B cell (primary cell): Measurements from ENCODE around the gene ADAM12. TPM values are rescaled to one million over a fixed set of nuclear protein-coding genes. Genes with fewer than 3 reads are reported as not detected.

ENCODE experiments used
- ATAC-seq: fragments of 200-7000 bp; cut with Tn5 transposase; one replicate; pipeline ENCODE4 v1.10.0; 2021; ENCODE audit warnings: low read depth, mild to moderate bottlenecking, moderate number of reproducible peaks, moderate library complexity
- CTCF ChIA-PET: fragments of 350-600 bp; sonication (Branson Sonifier 250); formaldehyde crosslinking; loops from one replicate; lab custom pipeline; 2021; ENCODE audit warnings: antibody characterized with exemption, inconsistent platforms; lab: Charles Lee
- POLR2A ChIA-PET: fragments of 350-600 bp; sonication (Branson Sonifier 250); formaldehyde crosslinking; loops from one replicate; lab custom pipeline; 2021; ENCODE audit warnings: antibody characterized with exemption; lab: Charles Lee
- DNase-seq: peaks from one replicate; pipeline ENCODE4 v3.0.0; 2013
- H2AFZ ChIP-seq: 2 replicates; pipeline ENCODE4 v1.6.1; 2012; ENCODE audit warnings: mild to moderate bottlenecking, low read depth, low read length; ENCODE audit not compliant: insufficient read depth, poor library complexity, severe bottlenecking
- H3K27ac ChIP-seq, 2 donors: 1 replicate in 1 of 2; 2 replicates in 1 of 2; pipeline ENCODE4 v1.5.1; 2012 to 2013; ENCODE audit warnings: low read length in 2 of 2, mild to moderate bottlenecking in 2 of 2, moderate library complexity in 1 of 2
- H3K27me3 ChIP-seq, 4 experiments: fragments of 200-600 bp in 1 of 4; sonication (generic) in 1 of 4; replicated peaks in 1 of 4; 1 replicate in 2 of 4; 2 replicates in 2 of 4; pipeline versions ENCODE4 v1.6.1 to v1.7.0; 2013 to 2016; ENCODE audit warnings: low read length in 3 of 4, mild to moderate bottlenecking in 2 of 4, mixed read lengths in 1 of 4, moderate library complexity in 1 of 4; ENCODE audit not compliant: insufficient read depth in 4 of 4, control insufficient read depth in 3 of 4; ENCODE audit errors: control extremely low read depth in 1 of 4
- H3K36me3 ChIP-seq, 2 experiments: replicated peaks in 1 of 2; 1 replicate in 1 of 2; 2 replicates in 1 of 2; pipeline versions ENCODE4 v1.6.1 to v1.7.1; 2013; ENCODE audit warnings: low read length in 1 of 2; ENCODE audit not compliant: insufficient read depth in 2 of 2, control insufficient read depth in 1 of 2; ENCODE audit errors: control extremely low read depth in 1 of 2, extremely low read depth in 1 of 2
- H3K4me1 ChIP-seq, 2 donors: fragments of 200-600 bp in 1 of 2; sonication (generic) in 1 of 2; 1 replicate in 1 of 2; 2 replicates in 1 of 2; pipeline versions ENCODE4 v1.5.1 to v1.6.1; 2013 to 2017; ENCODE audit warnings: low read length in 2 of 2; ENCODE audit not compliant: control insufficient read depth in 2 of 2, insufficient read depth in 2 of 2
- H3K4me2 ChIP-seq: replicated peaks from 2 replicates; pipeline ENCODE3; 2012; ENCODE audit warnings: mild to moderate bottlenecking, low read depth, low read length; ENCODE audit not compliant: poor library complexity, severe bottlenecking
- H3K4me3 ChIP-seq, 5 experiments: fragments of 200-600 bp in 1 of 5; sonication (generic) in 1 of 5; 1 replicate in 3 of 5; 2 replicates in 2 of 5; pipeline versions ENCODE4 v1.5.1 to v1.7.0; 2011 to 2016; ENCODE audit warnings: low read length in 4 of 5, mild to moderate bottlenecking in 4 of 5, low read depth in 2 of 5, control low read depth in 1 of 5, moderate library complexity in 1 of 5; ENCODE audit not compliant: insufficient read depth in 1 of 5; ENCODE audit errors: control extremely low read depth in 1 of 5, extremely low read depth in 1 of 5
- H3K79me2 ChIP-seq: fragments of 200-600 bp; sonication (generic); one replicate; pipeline ENCODE4 v1.6.0; 2016; ENCODE audit warnings: low read length; ENCODE audit not compliant: control insufficient read depth, insufficient read depth
- H3K9ac ChIP-seq: fragments of 200-600 bp; sonication (generic); 2 replicates; pipeline ENCODE4 v1.6.1; 2017; ENCODE audit warnings: mild to moderate bottlenecking, low read length, moderate library complexity
- H3K9me3 ChIP-seq, 3 donors: one replicate each; pipeline versions ENCODE4 v1.6.1 to v1.7.1; 2013; ENCODE audit warnings: low read length in 2 of 3; ENCODE audit not compliant: control insufficient read depth in 2 of 3, insufficient read depth in 1 of 3; ENCODE audit errors: control extremely low read depth in 1 of 3
- H4K20me1 ChIP-seq: 2 replicates; pipeline ENCODE4 v1.6.0; 2012; ENCODE audit warnings: mild to moderate bottlenecking, low read length; ENCODE audit not compliant: insufficient read depth, control insufficient read depth, poor library complexity, severe bottlenecking
- H3K27ac Mint-ChIP-seq: one replicate; pipeline ENCODE4 v1.8.0; 2021; ENCODE audit warnings: mixed read lengths
- H3K27me3 Mint-ChIP-seq: one replicate; pipeline ENCODE4 v1.8.0; 2021; ENCODE audit warnings: mixed read lengths
- H3K4me1 Mint-ChIP-seq: one replicate; pipeline ENCODE4 v1.8.0; 2021; ENCODE audit warnings: mixed read lengths
- H3K4me3 Mint-ChIP-seq: one replicate; pipeline ENCODE4 v1.8.0; 2021; ENCODE audit warnings: mixed read lengths
- H3K9me3 Mint-ChIP-seq: one replicate; pipeline ENCODE4 v1.8.0; 2022; ENCODE audit warnings: mixed read lengths; ENCODE audit not compliant: insufficient read depth
- EZH2 ChIP-seq: IDR thresholded peaks from 2 replicates; pipeline ENCODE4 v1.6.1; 2012; ENCODE audit warnings: borderline replicate concordance, low read depth, mild to moderate bottlenecking, moderate library complexity, low read length; ENCODE audit not compliant: insufficient read depth, poor library complexity, severe bottlenecking
- WGBS: methylation state at CpG from one replicate; pipeline ENCODE4 v1.1.5; 2013; ENCODE audit warnings: missing lambda C conversion rate; ENCODE audit not compliant: insufficient coverage; 5-methylcytosine and 5-hydroxymethylcytosine counted together
- intact Hi-C: fragments of 100-400 bp; cut with micrococcal nuclease; formaldehyde crosslinking; loops from one replicate; pipeline ENCODE4 v1.10.0; 2022
- polyA plus RNA-seq: library from polyadenylated mRNA; depleted of rRNA; stranded (reverse); fragments of >200 nt; gene quantifications from 2 replicates; pipeline ENCODE4 v1.2.3, GENCODE V29; 2012
- total RNA-seq, 2 donors: library from RNA; stranded (reverse); fragments of 120-200 nt in 1 of 2; gene quantifications; 1 replicate in 1 of 2; 2 replicates in 1 of 2; pipeline versions ENCODE4 v1.2.3 to v1.2.4, GENCODE V29; 2013 to 2022
- TF ChIP-seq, protein P1 (sequence below): fragments of 200-600 bp; IDR thresholded peaks from one replicate; pipeline ENCODE4 v1.8.0; 2022; ENCODE audit warnings: antibody characterized with exemption, mild to moderate bottlenecking

ADAM12 gene
- total and polyA plus RNA-seq, 2 donors (not counting 1 experiment from before 2014, with no cell fraction given), result 0.01 to 0.22 TPM

- no peak for TF ChIP-seq EZH2
- TF ChIP-seq, protein P1, sequence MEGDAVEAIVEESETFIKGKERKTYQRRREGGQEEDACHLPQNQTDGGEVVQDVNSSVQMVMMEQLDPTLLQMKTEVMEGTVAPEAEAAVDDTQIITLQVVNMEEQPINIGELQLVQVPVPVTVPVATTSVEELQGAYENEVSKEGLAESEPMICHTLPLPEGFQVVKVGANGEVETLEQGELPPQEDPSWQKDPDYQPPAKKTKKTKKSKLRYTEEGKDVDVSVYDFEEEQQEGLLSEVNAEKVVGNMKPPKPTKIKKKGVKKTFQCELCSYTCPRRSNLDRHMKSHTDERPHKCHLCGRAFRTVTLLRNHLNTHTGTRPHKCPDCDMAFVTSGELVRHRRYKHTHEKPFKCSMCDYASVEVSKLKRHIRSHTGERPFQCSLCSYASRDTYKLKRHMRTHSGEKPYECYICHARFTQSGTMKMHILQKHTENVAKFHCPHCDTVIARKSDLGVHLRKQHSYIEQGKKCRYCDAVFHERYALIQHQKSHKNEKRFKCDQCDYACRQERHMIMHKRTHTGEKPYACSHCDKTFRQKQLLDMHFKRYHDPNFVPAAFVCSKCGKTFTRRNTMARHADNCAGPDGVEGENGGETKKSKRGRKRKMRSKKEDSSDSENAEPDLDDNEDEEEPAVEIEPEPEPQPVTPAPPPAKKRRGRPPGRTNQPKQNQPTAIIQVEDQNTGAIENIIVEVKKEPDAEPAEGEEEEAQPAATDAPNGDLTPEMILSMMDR, result no peak
- POLR2A ChIA-PET, result no interaction called here
- no peaks in the 10 kb centered on the region for H3K9me3 Mint-ChIP-seq
Observed at GRCh38 chr10:126158133-126158892, 230.0 kb downstream of the ADAM12 start.

DNA sequence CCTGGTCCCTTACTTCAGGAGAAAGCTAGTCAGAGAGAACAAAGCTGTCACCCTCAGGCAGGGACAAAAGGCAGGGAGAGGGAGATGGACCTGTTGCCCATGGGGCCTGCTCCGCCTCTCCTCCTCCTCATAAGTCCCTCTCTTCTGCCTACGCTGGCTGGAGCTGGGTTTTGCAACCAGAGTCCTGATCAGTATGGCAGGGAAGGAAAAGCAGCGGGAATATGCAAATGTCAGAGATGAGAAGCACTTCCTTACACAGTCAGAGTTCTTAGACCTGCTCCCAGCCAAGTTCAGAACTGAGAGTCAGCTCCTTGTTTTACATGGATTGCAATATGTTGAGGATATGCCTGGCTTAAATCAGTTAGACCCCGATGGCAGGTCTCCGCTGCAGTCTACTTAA, 231.1 kb downstream of the ADAM12 start:
- Histone ChIP-seq H3K79me2 (no peaks in the 10 kb centered on the region), H3K4me3 (no peak overlapping the region), H3K9me3 (no peaks in the 10 kb centered on the region), H3K4me1 (no peaks in the 10 kb centered on the region), H3K27me3 (peaks cover 0 to 2% (median 0%) of the 10 kb centered on the region in 4 experiments), H3K9ac (no peak overlapping the region), H4K20me1 (no peaks in the 10 kb centered on the region), H3K4me2 (no peak overlapping the region), H3K27ac (no peak overlapping the region), H2AFZ (no peak overlapping the region), H3K36me3 (no peaks in the 10 kb centered on the region)
- WGBS, result 50% methylated on average over 2 of the region's 5 CpGs
- TF ChIP-seq, protein P1, result no peak
- no peak for TF ChIP-seq EZH2
- peaks cover 28% of the 10 kb centered on the region for H3K27me3 Mint-ChIP-seq
- ATAC-seq (no peak), DNase-seq (no peak)
- ChIA-PET POLR2A (no interaction called here), CTCF (no interaction called here)
- no peaks in the 10 kb centered on the region for H3K9me3 Mint-ChIP-seq
- no peak overlapping the region for H3K27ac Mint-ChIP-seq
- intact Hi-C loops, result no loop called here
- peaks cover 3% of the 10 kb centered on the region for H3K4me1 Mint-ChIP-seq
- no peak overlapping the region for H3K4me3 Mint-ChIP-seq

More at GRCh38 chr10:126158133-126158892, 230.0 kb downstream of the ADAM12 start:
- peaks cover 28% of the 10 kb centered on the region for H3K27me3 Mint-ChIP-seq
- DNase-seq (no peak), ATAC-seq (no peak)
- H3K4me3 Mint-ChIP-seq, result no peak overlapping the region
- H3K36me3 ChIP-seq, result no peaks in the 10 kb centered on the region
- CTCF ChIA-PET, result no interaction called here
- peaks cover 3% of the 10 kb centered on the region for H3K4me1 Mint-ChIP-seq
- no peaks in the 10 kb centered on the region for H3K9me3 ChIP-seq
- no peaks in the 10 kb centered on the region for H3K79me2 ChIP-seq
- intact Hi-C loops, result no loop called here
- peaks cover 0 to 2% (median 0%) of the 10 kb centered on the region in 4 experiments for H3K27me3 ChIP-seq
- no peaks in the 10 kb centered on the region for H4K20me1 ChIP-seq
- no peak overlapping the region for H3K4me3 ChIP-seq
- no peak overlapping the region for H3K27ac Mint-ChIP-seq
- H3K27ac ChIP-seq, result no peak overlapping the region
- no peak overlapping the region for H2AFZ ChIP-seq
- no peaks in the 10 kb centered on the region for H3K4me1 ChIP-seq
- no peak overlapping the region for H3K9ac ChIP-seq
- no peak overlapping the region for H3K4me2 ChIP-seq
- 74% methylated on average over 20 of the region's 20 CpGs for WGBS
